Uterus (tissue), 4 donors: Measurements from ENCODE around the gene TRAF6. TPM values are rescaled to one million over a fixed set of nuclear protein-coding genes. Genes with fewer than 3 reads are reported as not detected.

ENCODE experiments used
- DNase-seq, 2 donors: peaks; one replicate each; pipeline ENCODE4 v3.0.0-alpha.2; 2019 to 2020
- H3K27ac ChIP-seq, 2 donors: fragments of 200-600 bp; sonication (generic); 1 replicate in 1 of 2; 2 replicates in 1 of 2; pipeline ENCODE4 v1.5.1; 2016 to 2018
- H3K27me3 ChIP-seq, 2 donors: fragments of 200-600 bp; sonication (generic); one replicate each; pipeline ENCODE4 v1.5.1; 2018 to 2019; ENCODE audit warnings: control low read depth in 1 of 2
- H3K36me3 ChIP-seq, 2 donors: fragments of 200-600 bp; sonication (generic); one replicate each; pipeline ENCODE4 v1.5.1; 2019; ENCODE audit warnings: control low read depth in 1 of 2
- H3K4me1 ChIP-seq, 2 donors: fragments of 200-600 bp; sonication (generic); one replicate each; pipeline ENCODE4 v1.5.1; 2018 to 2019; ENCODE audit warnings: control low read depth in 1 of 2
- H3K4me3 ChIP-seq, 2 donors: fragments of 200-600 bp; sonication (generic); 1 replicate in 1 of 2; 2 replicates in 1 of 2; pipeline ENCODE4 v1.5.1; 2018 to 2019; ENCODE audit warnings: mild to moderate bottlenecking in 1 of 2
- H3K9me3 ChIP-seq, 2 donors: fragments of 200-600 bp; sonication (generic); one replicate each; pipeline ENCODE4 v1.5.1; 2019; ENCODE audit warnings: control low read depth in 1 of 2
- CTCF ChIP-seq, 4 experiments: fragments of 200-600 bp in 2 of 4; fragments of 450-650 bp in 2 of 4; sonication (generic) in 2 of 4; IDR thresholded peaks; one replicate each; pipeline ENCODE4 v1.5.1; 2016 to 2019; ENCODE audit warnings: antibody characterized with exemption in 4 of 4, mild to moderate bottlenecking in 2 of 4, moderate library complexity in 1 of 4
- POLR2A ChIP-seq, 2 donors: fragments of 450-650 bp; IDR thresholded peaks; one replicate each; pipeline ENCODE4 v1.6.1; 2016; ENCODE audit warnings: antibody characterized with exemption in 2 of 2, mild to moderate bottlenecking in 1 of 2, moderate library complexity in 1 of 2
- intact Hi-C: fragments of 100-400 bp; cut with DNase I; formaldehyde crosslinking; loops from one replicate; pipeline ENCODE4 v1.15.1; 2023; ENCODE audit warnings: low total_unique reads
- small RNA-seq: library from RNA; depleted of rRNA; stranded (forward); fragments of <200 nt; gene quantifications from one replicate; pipeline ENCODE3, GENCODE V24; 2016
- total RNA-seq, 4 donors: library from RNA; depleted of rRNA in 3 of 4; stranded (reverse); fragments of >200 nt in 3 of 4; gene quantifications; one replicate each; pipeline versions ENCODE4 v1.1.0 to v1.2.4, GENCODE V29; 2014 to 2023
- donor health status: DM: yes; HTN: yes; CAD: no.

The TRAF6 gene
- total RNA-seq, 4 donors from 2014 or later = 5.1 to 22.6 (median 16.2) TPM

GRCh38 chr11:36437413-36437812 lies 72.7 kb downstream of the TRAF6 start:
- Histone ChIP-seq H3K4me1 (peaks cover 0 to 3% of the 10 kb centered on the region in 2 donors), H3K27ac (no peak overlapping the region), H3K4me3 (no peak overlapping the region), H3K27me3 (no peaks in the 10 kb centered on the region), H3K9me3 (peaks cover 0 to 7% of the 10 kb centered on the region in 2 donors), H3K36me3 (no peaks in the 10 kb centered on the region)
- intact Hi-C loops = no loop called here
- no peak for DNase-seq
- TF ChIP-seq POLR2A (IDR thresholded peaks at IDR 0.05) (no peak), CTCF (IDR thresholded peaks at IDR 0.05) (no peak)

Small RNA genes lying within 50 kb of the gene (small RNA-seq; reads per million reads assigned to genes)
- gene AC061999.1 = not detected

Other genes with a start within 250 kb of the TRAF6 start
- gene COMMD9, start 220.8 kb downstream of the TRAF6 start, total RNA-seq = 10 to 100 TPM; 10.5 to 30.2 (median 22.8) TPM
- 10 to 100 TPM in 3 of 4 donors, 1 to 10 TPM in 1; 7.7 to 62.1 (median 27.8) TPM for gene PRR5L, start 214.0 kb downstream of the TRAF6 start, total RNA-seq
- gene RAG1, start 57.7 kb upstream of the TRAF6 start, total RNA-seq = 1 to 10 TPM in 1 of 4 donors, under 1 TPM in 3; 0.26 to 3.5 (median 0.78) TPM
- gene IFTAP, start 84.2 kb upstream of the TRAF6 start, total RNA-seq = 10 to 100 TPM in 3 of 4 donors, 1 to 10 TPM in 1; 4.1 to 56.1 (median 17.4) TPM
- gene RAG2, start 88.0 kb upstream of the TRAF6 start, total RNA-seq = 1 to 10 TPM in 1 of 4 donors, not detected in 3; 1.6 TPM